ENCODE data around the gene PIH1D2. TPM values are rescaled to one million over a fixed set of nuclear protein-coding genes. Genes with fewer than 3 reads are reported as not detected.
"Not testable (repeated sequence)": the region's sequence is repeated elsewhere in the genome, so short reads cannot be mapped to it uniquely, and the experiment has no call there.

Gene PIH1D2
- total and polyA plus RNA-seq, 12 donors: 0.91 to 3.7 (median 2.2) TPM

DNA sequence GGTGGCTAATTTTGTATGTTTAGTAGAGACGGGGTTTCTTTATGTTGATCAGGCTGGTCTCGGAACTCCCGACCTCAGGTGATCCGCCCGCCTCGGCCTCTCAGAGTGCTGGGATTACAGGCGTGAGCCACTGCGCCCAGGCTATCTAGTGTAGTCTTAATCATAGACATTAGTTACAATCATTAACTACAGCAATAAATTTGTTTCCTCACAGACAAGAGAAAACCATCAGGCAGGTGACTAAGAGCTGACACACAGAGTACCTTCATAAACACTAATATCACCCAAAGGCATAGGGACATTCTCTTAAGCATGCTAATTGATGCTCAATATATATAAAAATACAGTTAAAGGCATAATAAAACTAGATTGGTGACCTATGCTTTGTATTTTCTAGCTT is 32.3 kb upstream of the PIH1D2 start:
- no peak for DNase-seq
- no peak overlapping the region for H3K27ac ChIP-seq
- H3K4me1 ChIP-seq (replicated peaks in 1 of 2): no peaks in the 10 kb centered on the region
- intact Hi-C loops (cut with DNase I): no loop called here
- no peaks in the 10 kb centered on the region for H3K36me3 ChIP-seq (replicated peaks in 1 of 2)
- no peak for TF ChIP-seq POLR2A (IDR thresholded peaks at IDR 0.05)
- 90 to 97% (median 94%) methylated on average over 8 of the region's 8 CpGs for WGBS, 4 donors
- H3K27me3 ChIP-seq: no peaks in the 10 kb centered on the region
- H3K4me3 ChIP-seq: no peak overlapping the region
- no peaks in the 10 kb centered on the region for H3K9me3 ChIP-seq (replicated peaks in 1 of 3)

DNA sequence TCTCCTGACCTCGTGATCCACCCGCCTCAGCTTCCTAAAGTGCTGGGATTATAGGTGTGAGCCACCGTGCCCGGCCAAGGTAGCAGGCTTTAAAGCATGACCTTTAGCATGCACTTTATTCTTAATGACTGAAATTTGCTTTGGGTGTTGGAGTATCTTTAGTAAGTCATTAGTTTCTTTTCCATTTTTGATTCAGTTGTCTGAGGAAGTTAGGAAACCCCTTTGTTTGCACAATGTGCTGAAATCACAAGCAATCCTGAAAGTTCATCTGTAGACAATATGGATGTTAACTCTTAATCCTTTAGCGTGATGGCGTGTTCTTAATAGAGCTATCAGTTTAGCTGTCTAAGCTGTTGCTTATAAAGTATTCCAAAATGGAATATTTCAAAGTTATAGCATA is 29.6 kb upstream of the PIH1D2 start:
- no peak overlapping the region for H3K4me3 ChIP-seq
- WGBS, 4 donors: 81 to 95% (median 85%) methylated on average over 5 to 6 of the region's 6 CpGs

DNA sequence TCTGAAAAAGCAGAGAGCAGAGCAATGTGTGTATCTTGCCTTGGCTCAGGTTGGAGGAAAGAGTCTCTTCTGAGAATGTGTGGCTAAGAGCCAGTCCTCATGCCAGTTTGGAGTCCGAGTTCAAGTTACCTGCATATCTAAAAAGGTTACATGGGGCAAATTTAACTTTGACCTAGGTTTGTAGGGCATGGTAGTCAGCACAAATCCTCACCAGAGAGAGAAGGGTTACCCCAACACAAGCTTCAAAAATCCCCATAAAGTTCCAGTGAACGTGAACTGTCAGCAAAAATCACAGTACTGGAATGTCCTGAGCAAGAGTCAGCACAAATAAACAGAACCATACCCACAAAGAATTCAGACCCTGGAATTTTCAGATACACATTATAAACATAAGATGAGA is 26.6 kb upstream of the PIH1D2 start:
- Histone ChIP-seq H3K36me3 (replicated peaks in 1 of 2) (peaks cover 0 to 15% of the 10 kb centered on the region in 2 donors), H3K9me3 (replicated peaks in 1 of 3) (no peaks in the 10 kb centered on the region), H3K27ac (no peak overlapping the region), H3K4me3 (no peak overlapping the region), H3K27me3 (no peaks in the 10 kb centered on the region), H3K4me1 (replicated peaks in 1 of 2) (no peaks in the 10 kb centered on the region)
- TF ChIP-seq, protein P1, sequence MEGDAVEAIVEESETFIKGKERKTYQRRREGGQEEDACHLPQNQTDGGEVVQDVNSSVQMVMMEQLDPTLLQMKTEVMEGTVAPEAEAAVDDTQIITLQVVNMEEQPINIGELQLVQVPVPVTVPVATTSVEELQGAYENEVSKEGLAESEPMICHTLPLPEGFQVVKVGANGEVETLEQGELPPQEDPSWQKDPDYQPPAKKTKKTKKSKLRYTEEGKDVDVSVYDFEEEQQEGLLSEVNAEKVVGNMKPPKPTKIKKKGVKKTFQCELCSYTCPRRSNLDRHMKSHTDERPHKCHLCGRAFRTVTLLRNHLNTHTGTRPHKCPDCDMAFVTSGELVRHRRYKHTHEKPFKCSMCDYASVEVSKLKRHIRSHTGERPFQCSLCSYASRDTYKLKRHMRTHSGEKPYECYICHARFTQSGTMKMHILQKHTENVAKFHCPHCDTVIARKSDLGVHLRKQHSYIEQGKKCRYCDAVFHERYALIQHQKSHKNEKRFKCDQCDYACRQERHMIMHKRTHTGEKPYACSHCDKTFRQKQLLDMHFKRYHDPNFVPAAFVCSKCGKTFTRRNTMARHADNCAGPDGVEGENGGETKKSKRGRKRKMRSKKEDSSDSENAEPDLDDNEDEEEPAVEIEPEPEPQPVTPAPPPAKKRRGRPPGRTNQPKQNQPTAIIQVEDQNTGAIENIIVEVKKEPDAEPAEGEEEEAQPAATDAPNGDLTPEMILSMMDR (IDR thresholded peaks at IDR 0.05): no peak
- DNase-seq: no peak
- WGBS, 4 donors: 76 to 82% (median 78%) methylated on average over 2 of the region's 2 CpGs
- intact Hi-C loops (cut with DNase I): no loop called here

More for the DNA sequence above, 29.6 kb upstream of the PIH1D2 start:
- no peak for DNase-seq
- Histone ChIP-seq H3K4me1 (replicated peaks in 1 of 2) (no peaks in the 10 kb centered on the region), H3K27ac (no peak overlapping the region), H3K9me3 (replicated peaks in 1 of 3) (no peaks in the 10 kb centered on the region), H3K36me3 (replicated peaks in 1 of 2) (no peaks in the 10 kb centered on the region), H3K27me3 (no peaks in the 10 kb centered on the region)
- intact Hi-C loops (cut with DNase I): no loop called here
- TF ChIP-seq, protein P1 (IDR thresholded peaks at IDR 0.05): no peak
- no peak for TF ChIP-seq POLR2A (IDR thresholded peaks at IDR 0.05)

DNA sequence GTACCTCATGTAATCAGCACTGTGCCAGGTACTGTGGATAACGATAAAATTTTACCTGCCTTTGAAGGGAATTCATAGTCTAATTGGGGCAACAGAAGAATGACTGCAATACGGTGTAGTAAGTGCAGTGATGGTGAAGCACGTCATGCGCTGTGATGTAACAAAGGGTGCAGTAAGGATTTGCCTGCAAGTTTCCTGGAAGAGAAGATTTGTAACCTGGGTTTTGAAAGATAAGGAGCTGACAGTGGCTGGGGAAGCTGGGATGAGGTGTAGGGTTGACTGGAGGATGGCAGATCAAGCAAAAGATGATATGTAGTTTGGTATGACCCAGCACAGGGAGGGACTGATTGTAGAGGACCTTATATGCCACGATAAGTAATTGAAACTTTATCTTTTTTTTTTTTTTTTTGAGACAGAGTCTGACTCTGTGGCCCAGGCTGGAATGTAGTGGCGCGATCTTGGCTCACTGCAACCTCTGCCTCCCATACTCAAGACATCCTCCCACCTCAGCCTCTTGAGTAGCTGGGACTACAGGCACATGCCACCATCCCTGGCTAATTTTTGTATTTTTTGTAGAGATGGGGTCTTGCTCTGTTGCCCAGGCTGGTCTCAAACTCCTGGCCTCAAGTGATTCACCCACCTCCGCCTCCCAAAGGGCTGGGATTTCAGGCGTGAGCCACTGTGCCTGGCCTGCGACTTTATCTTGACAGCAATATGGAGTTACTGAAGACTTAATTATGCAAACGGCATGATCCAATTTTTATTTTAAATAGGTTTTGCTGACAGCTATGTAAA is 24.1 kb upstream of the PIH1D2 start:
- TF ChIP-seq, protein P1 (IDR thresholded peaks at IDR 0.05): no peak
- no peak for TF ChIP-seq POLR2A (IDR thresholded peaks at IDR 0.05)
- DNase-seq: no peak
- Histone ChIP-seq H3K4me3 (no peak overlapping the region), H3K27me3 (no peaks in the 10 kb centered on the region), H3K4me1 (replicated peaks in 1 of 2) (no peaks in the 10 kb centered on the region), H3K36me3 (replicated peaks in 1 of 2) (peaks cover 0 to 38% of the 10 kb centered on the region in 2 donors), H3K9me3 (replicated peaks in 1 of 3) (no peaks in the 10 kb centered on the region), H3K27ac (no peak overlapping the region)
- intact Hi-C loops (cut with DNase I): no loop called here
- WGBS, 4 donors: 92 to 95% (median 93%) methylated on average over 11 of the region's 11 CpGs

DNA sequence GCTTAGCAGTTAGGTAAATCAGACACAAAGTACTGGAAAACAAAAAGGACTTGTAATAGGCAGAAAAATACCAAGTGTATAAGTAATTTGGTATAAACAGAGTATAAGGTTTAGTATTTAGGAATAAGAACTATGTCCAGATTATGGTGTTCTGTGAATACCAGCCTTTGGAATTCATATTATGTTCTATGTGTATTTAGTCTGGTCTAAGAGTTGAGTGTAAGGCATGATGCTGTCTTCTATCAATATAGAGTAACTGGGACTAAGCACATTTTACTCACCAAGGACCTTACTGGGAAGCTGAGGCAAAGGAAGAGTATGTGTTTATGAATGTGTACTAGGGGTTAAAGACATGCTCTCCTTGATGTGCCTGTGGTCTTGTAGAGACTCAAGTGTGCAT is 22.4 kb upstream of the PIH1D2 start:
- TF ChIP-seq POLR2A (IDR thresholded peaks at IDR 0.05): no peak
- TF ChIP-seq, protein P1 (IDR thresholded peaks at IDR 0.05): no peak
- H3K27ac ChIP-seq: no peak overlapping the region
- H3K4me1 ChIP-seq (replicated peaks in 1 of 2): no peaks in the 10 kb centered on the region
- no peak overlapping the region for H3K4me3 ChIP-seq
- H3K36me3 ChIP-seq (replicated peaks in 1 of 2): peaks cover 0 to 56% of the 10 kb centered on the region in 2 donors
- intact Hi-C loops (cut with DNase I): no loop called here
- H3K9me3 ChIP-seq (replicated peaks in 1 of 3): no peaks in the 10 kb centered on the region
- no peak for DNase-seq
- H3K27me3 ChIP-seq: no peaks in the 10 kb centered on the region

DNA sequence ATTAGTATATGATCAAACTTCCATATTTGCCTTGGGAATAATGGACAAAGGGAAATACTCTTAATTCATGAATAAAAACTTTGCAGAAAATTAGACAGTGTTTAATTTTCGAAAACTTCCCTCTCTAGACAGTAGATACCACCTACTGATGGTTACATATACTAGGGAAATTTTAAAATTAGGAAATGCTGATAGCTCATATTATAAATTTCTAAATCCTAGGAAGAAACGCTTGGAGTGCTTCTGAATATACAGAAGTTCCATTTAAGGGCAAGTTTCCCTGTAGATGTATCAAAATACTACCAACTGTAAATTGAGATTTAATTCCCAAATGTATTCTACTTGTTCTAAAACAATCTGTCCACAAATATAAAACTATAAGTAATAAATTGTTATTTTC is 21.5 kb upstream of the PIH1D2 start:
- H3K9me3 ChIP-seq (replicated peaks in 1 of 3); H3K4me1 ChIP-seq (replicated peaks in 1 of 2); H3K4me3 ChIP-seq; H3K27ac ChIP-seq; H3K27me3 ChIP-seq; intact Hi-C loops (cut with DNase I); DNase-seq: not testable (repeated sequence)
- peaks cover 0 to 60% of the 10 kb centered on the region in 2 donors for H3K36me3 ChIP-seq (replicated peaks in 1 of 2)
- 95 to 98% (median 96%) methylated on average over 2 of the region's 2 CpGs for WGBS, 4 donors
